Stimulated activated CD8-positive, alpha-beta memory T cell treated with anti-CD3 and anti-CD28 coated beads, Interleukin-15, amount 100 ng/mL, for 1 hour (primary cell): ENCODE results near the gene DNAJC18.

Experiments used
- DNase-seq: peaks from one replicate; pipeline ENCODE4 v3.0.0-alpha.2; 2020; ENCODE audit warnings: low read depth

Gene DNAJC18

GRCh38 chr5:139403418-139403786, 35.9 kb downstream of the DNAJC18 start:
- DNase-seq, result no peak

GRCh38 chr5:139402561-139403158, 36.7 kb downstream of the DNAJC18 start:
- DNase-seq, result no peak

DNA sequence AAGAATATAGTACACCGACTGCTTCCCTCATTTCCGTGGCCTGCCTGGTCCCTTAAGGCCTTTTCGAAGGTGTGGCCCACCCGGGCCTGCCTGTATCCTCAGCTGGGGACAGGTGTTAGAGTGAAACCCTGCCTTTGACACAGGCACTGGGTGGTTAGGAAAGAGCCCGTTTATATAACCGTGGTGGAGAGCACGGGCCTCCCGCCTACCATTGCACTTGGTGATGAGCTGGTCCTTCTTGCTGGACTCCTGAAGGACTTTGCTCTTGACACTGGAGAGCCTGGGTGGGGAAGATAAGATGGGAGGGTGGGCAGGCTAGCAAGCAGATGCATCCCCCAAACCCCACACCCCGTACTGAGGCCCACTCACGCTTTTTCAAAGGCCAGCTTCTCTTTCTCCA, 37.8 kb downstream of the DNAJC18 start:
- no peak for DNase-seq

DNA sequence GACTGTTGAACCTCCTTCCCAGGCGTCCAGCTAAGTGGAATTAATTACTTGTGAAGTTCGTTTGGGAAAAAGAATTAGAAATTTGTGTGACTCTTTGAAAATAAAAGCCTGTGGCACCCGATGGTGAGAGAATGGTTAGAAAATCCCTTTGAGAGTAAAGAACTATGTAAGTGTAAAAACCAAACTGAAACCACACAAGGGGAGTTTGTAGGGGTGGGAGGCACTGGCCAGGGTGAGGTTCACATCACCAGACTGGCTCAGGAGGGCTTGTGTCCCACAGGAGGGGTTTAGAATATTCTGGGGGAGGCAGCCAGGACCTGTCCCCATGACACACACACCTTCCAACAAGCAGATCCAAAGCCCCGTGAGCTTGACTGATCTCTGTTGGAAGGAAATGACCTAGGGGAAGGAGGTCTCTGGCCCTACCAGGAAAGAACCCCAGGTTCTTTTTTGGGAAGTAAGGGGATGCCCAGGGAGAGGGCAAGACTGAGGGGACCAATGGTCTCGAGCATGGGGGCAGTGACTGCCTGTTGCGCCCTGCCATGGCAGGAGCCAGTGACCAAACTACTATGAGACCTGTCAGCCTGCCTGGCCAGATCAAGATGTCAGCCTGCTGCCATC, 39.7 kb downstream of the DNAJC18 start:
- DNase-seq, result no peak

DNA sequence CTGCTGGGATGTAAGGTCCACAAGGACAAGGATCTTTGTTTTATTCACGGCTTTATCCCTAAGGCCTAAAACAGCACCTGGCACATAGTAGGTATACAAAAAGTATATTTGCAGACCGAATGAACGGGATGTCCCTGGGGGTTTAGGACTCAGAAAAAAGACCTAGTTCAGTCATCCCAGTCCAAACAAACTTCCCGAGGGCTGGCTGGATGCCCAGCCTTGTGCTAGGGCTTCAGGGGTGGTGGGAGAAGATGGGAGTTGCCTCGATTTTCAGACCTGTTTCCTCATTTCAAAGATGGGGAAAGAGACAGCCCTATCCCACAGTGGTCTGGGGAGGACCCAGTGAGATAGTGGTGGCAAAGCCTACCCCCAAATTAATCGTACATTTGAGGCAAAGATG, 41.4 kb downstream of the DNAJC18 start:
- DNase-seq, result no peak

DNA sequence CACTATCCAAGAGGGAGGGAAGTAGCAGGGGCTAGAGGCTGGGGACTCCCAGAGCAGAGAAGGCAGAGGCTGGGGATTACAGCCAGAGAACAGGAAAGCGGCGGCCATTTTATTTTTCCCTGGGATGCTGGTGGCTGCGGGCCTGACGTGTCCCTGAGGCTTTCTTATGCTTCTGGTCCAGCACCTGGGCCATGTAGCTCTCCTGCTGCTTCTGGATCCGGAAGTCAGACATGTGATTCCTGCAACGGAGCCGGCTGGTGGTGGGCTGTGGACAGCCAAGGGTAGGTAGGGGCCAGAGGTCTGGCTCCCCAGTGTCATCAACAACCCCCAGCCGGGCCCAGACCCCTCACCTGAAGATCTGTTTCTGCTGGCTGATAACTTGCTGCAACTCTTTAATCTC, 42.6 kb downstream of the DNAJC18 start:
- no peak for DNase-seq

DNA sequence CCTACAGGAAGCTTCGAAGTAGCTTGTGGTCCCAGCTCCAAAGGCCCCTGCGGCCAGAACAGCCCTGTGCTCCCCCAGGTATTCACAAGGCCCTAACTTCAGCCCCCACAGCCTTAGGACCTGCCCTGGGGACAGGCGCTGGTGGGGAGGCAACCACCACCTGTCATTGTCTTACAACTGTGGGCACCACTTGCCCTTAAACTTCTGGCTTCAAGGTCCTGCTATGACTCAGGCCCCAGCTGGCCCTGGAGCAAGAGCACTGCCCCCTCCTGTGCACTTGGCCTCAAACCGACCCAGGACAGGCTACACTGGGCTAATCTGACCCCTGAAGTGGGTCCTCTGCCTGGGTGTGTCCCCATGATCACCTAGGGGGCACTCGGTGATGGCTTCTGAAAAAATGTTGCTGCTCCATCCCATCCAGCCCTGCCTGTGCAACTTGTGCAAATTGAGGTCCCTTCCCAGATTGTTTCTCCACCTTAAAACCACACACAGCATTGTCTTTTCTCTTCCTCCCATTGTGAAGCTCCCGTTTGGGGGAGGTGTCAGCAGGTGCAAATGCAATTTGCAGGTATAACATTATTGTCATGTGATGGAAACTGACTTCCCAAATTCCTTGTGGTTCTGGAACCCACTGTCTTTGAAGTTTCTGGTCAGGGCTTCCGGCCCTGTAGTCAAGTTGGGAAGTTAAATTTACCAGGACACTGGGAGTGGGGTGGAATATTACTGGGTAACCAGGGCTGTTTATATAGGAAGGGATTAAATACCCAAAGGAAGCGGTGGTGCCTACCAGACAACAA, 43.3 kb downstream of the DNAJC18 start:
- no peak for DNase-seq

DNA sequence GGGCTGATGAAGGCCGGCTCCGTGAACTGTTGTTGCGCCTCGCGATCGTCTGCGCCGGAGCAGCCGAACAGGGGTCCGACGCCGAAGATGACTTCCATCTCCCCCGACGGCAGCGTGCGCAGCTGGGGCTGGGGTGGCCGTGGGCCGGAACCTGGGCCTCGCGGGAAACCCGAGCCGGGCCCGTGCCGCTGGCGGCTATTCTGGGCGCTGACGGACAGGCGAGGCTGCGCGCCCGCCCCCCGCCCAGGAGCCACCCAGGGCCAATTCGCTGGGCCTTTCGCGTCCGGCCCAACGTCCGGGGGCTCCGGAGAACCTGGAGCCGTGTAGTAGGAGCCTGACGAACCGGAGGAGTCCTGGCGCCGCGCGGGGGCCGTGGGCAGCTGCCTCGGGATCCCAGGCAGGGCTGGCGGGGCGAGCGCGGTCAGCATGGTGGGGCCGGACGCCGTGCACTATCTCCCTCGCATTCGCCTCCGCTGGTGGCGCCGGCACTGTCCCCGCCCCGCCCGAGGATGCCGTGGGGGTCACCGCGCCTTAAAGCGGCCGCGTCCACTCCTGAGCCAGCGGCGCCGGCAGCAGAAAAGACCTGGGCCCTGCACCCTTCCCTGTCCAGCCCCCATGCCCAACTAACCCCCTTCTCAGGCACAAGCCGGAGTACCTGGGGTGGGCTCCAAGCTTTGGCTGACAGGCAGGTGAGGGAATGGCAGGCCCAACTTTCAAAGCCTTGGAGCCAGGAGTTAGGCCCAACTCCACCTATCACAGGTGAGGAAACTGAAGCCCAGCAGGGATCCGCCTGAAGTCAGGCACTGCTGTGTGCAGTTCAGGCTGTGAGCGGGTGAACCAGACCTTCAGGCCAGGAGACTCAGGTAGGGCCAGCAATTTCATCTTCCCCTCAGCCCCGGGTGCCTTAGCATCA, 44.4 kb downstream of the DNAJC18 start, which contains the start of gene PROB1:
TSS of gene PROB1 (minus strand) at position 451 of the 913 bp plus-strand sequence. CDS start at position 428, 23 bp downstream.
- DNase-seq, result no peak

GRCh38 chr5:139394123-139394653, 45.1 kb downstream of the DNAJC18 start:
- no peak for DNase-seq

DNA sequence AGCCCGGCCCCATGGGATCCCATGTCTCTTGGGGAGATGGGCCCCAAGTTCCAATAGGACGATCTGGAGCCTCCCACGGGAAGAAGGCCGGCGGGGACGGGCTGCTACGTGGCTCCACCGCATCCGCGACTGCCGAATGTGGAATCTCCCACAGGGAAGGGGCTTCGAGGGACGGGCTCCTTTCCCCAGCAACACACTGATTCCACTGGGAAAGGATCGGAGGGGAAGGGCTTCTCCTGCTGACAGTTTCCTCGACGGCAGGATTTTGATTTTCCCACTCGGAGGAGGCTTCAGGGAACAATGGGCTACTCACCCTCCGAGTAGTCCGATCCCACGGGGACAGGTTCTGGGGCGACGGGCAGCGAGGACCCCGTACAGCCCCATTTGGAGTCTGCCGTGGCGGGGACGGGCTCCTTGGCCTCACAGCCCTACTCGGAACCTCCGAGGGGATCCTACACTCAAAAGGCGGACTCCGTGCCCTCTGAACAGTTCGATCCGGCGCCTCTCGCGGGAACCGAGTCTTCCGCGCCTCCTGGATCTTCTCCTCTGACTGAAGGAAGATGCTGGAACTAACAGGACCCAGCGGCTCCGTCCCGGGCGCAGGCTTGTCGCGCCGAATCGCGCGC, 45.7 kb downstream of the DNAJC18 start:
- no peak for DNase-seq

DNA sequence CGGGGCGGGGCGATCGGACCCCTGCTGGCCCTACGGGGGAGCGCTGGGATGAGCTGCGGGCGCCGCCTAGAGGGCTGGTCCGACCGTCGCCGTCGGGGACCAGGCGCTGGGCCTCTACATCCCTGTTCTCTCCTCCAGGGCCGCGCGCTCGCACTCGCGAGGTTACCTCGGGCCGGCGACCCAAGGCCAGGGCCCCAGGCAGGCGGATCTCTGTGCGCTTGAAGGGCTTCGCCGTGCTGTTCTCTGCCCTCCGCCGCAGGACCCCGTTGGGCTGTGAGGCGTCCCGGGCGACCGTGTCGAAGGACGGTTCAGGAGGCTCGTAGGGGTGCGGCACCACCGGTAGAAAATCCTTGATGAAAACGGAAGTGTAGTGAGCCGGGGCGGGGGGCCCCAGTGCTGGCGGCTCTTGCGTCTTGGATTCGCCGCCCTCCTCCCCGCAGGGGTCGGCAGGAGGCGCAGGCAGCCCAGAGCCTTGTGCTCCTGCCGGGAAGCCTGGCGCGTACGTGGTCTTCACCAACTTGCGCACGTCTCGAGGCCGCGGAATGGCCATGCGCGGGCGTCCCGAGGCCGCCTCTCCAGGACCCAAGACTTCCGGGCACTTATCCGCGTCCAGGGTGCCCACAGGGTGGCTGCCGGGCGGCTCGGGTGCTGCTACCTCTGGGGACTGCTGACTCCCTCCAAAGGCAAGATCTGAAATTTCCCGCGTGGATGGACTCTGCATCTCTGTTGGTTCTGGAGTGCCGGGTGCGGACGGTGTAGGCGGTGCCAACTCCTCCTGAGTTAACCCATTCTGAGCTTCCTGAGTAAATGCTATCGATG, 46.4 kb downstream of the DNAJC18 start:
- DNase-seq, result peak; percentile 57

DNA sequence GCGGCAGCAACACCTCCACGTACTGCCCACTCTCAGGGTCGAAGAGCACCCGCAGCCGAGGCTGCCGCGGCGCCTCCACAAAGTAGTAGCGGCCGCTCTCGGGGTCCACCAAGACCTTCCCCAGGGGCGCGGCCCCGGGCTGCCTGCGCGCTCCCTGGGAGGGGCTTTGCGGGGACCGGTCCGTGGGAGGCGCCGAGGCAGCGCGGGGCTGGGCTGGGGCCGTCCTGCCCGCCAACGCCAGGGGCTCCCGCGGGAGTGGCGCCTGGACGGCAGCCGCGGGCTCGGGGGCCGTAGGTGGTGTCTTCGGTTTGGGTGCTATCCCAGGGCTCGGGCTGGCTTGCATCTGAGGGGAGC, 47.0 kb downstream of the DNAJC18 start:
- no peak for DNase-seq

GRCh38 chr5:139391570-139392323, 47.6 kb downstream of the DNAJC18 start:
- no peak for DNase-seq

GRCh38 chr5:139390639-139391569, 48.4 kb downstream of the DNAJC18 start:
- no peak for DNase-seq

GRCh38 chr5:139389701-139390638, 49.4 kb downstream of the DNAJC18 start, which contains the start of gene MZB1:
Gene MZB1 (minus strand): TSS chr5:139389913. CDS start chr5:139389856, 57 bp downstream.
- no peak for DNase-seq

DNA sequence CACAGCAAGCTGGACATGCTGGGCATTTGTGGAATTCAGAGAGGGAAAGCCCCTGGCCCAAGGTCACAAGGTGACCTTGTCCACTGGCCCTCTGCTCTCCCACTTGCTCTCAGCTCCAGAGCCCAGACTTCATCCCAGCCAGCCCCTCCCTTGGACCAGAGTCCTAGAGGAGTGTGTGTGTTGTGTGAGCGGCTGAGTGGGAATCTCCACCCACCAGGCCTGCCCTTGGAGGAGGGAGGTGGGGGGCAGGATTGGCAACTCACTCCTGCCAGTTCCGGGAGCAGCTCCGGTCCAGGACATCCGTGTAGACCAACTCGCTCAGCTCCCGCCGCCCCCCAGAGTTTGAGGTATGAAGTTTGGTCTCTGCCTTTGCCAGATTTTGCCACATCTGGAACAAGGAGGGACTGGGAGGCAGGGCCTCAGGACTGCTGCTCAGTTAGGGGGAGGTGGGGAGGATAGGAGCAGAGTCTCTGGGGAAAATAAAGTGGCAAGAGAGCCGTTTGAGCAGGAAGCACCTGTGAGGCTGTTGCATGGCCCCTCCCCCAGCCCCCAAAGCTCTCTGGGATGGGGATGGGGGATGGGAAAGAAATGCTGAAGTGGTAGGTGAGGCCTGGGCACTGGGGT, 51.0 kb downstream of the DNAJC18 start:
- DNase-seq, result no peak

GRCh38 chr5:139387611-139388197, 51.6 kb downstream of the DNAJC18 start:
- no peak for DNase-seq
